Kidney glomerular epithelial cell (primary cell): ENCODE data around the gene HSPA1L.

Experiments
- DNase-seq: peaks from one replicate; lab custom pipeline; 2025; lab: John Stamatoyannopoulos, UW

HSPA1L gene

GRCh38 chr6:31763619-31763940, 51.5 kb downstream of the HSPA1L start:
- no peak for DNase-seq

GRCh38 chr6:31762878-31763618, 52.0 kb downstream of the HSPA1L start:
- DNase-seq = no peak

GRCh38 chr6:31762356-31762755, 52.7 kb downstream of the HSPA1L start, which contains the start of gene SAPCD1:
SAPCD1 (plus strand) TSS chr6:31762656; CDS start chr6:31763055, 399 bp downstream.
- no peak for DNase-seq

GRCh38 chr6:31761343-31761742, 53.7 kb downstream of the HSPA1L start:
- no peak for DNase-seq

GRCh38 chr6:31760790-31761189, 54.3 kb downstream of the HSPA1L start:
- no peak for DNase-seq
